K562 treated with DMSO at 1 percent for 48 hours (cell line): Measurements from ENCODE around the gene ZNF507. TPM values are rescaled to one million over a fixed set of nuclear protein-coding genes. Genes with fewer than 3 reads are reported as not detected.

ENCODE experiments used
- total RNA-seq: library from RNA; unstranded; fragments of 300-600 nt; gene quantifications from 2 replicates; pipeline ENCODE4 v1.2.3, GENCODE V29; 2022; ENCODE audit warnings: low replicate concordance; ENCODE audit errors: extremely low read depth

The ZNF507 gene
- total RNA-seq = not detected in 2 replicates

GRCh38 chr19:32345261-32346207, at the start of gene ZNF507:
Gene ZNF507, plus strand, starts transcription at chr19:32345610. Its CDS starts 7,221 bp downstream, at chr19:32352831.

GRCh38 chr19:32405431-32406160, 60.2 kb downstream of the ZNF507 start, which contains the start of gene DPY19L3:
Gene DPY19L3, plus strand, starts transcription at chr19:32405770. Its CDS starts 2,484 bp downstream, at chr19:32408254.

Other genes with a start within 250 kb of the ZNF507 start
- not detected in 2 replicates for gene DPY19L3, start 60.2 kb downstream of the ZNF507 start, total RNA-seq
- gene PDCD5, start 235.6 kb downstream of the ZNF507 start, total RNA-seq = not detected in 2 replicates